ENCODE results near the gene NTN1.

- no peak for TF ChIP-seq POLR2A (IDR thresholded peaks at IDR 0.05)
- TF ChIP-seq, protein P1, sequence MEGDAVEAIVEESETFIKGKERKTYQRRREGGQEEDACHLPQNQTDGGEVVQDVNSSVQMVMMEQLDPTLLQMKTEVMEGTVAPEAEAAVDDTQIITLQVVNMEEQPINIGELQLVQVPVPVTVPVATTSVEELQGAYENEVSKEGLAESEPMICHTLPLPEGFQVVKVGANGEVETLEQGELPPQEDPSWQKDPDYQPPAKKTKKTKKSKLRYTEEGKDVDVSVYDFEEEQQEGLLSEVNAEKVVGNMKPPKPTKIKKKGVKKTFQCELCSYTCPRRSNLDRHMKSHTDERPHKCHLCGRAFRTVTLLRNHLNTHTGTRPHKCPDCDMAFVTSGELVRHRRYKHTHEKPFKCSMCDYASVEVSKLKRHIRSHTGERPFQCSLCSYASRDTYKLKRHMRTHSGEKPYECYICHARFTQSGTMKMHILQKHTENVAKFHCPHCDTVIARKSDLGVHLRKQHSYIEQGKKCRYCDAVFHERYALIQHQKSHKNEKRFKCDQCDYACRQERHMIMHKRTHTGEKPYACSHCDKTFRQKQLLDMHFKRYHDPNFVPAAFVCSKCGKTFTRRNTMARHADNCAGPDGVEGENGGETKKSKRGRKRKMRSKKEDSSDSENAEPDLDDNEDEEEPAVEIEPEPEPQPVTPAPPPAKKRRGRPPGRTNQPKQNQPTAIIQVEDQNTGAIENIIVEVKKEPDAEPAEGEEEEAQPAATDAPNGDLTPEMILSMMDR (IDR thresholded peaks at IDR 0.05): no peak
Measured at GRCh38 chr17:9183306-9183705, 162.0 kb downstream of the NTN1 start.

Data from testis (tissue), 2 donors.